ENCODE measurements around the gene BEAN1.

Gene BEAN1

DNA sequence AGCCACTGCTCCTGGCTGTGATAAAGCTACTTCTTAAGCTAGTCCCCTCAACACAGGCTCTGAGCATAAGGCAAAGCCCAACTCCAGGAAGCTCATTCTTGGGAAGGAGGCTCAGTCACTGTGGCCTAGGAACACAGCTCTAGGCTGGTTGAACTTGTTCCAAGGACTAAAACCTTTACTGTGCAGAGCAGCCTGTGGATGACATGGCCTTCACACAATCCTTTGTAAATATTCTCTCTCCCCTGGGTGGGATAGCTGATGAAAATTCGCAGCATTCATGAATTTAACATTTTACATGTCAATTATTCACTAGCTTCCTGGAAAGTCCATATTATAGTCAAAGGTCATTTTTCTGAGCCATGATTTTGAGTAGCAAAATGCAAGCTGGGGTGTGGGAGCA lies 28.9 kb downstream of the BEAN1 start (continued):
- TF ChIP-seq PRDM4 (tag by site-specific recombination; IDR thresholded peaks at IDR 0.05) (no peak), ZNF169 (tag by site-specific recombination; IDR thresholded peaks at IDR 0.05) (no peak), ZNF654 (tag by site-specific recombination; IDR thresholded peaks at IDR 0.05; ENCODE audit: low read depth) (no peak), ZNF341 (tag by site-specific recombination; IDR thresholded peaks at IDR 0.05; ENCODE audit: low read depth) (no peak), ZFP3 (tag by site-specific recombination; IDR thresholded peaks at IDR 0.05; ENCODE audit: low read depth) (no peak), ZNF791 (tag by site-specific recombination; IDR thresholded peaks at IDR 0.05) (no peak)

GRCh38 chr16:66457888-66458287 lies 30.8 kb downstream of the BEAN1 start:
- no peak overlapping the region for H3K27ac ChIP-seq (ENCODE audit: extremely low read depth, low read depth, low read length)
- H3K9me3 ChIP-seq (ENCODE audit: control insufficient read depth, insufficient read depth, low read depth, low read length), result no peaks in the 10 kb centered on the region
- no peaks in the 10 kb centered on the region for H3K4me1 ChIP-seq (ENCODE audit: control insufficient read depth, insufficient read depth, low read length)
- H3K4me3 ChIP-seq (ENCODE audit: low read depth, low read length), result no peak overlapping the region
- H3K36me3 ChIP-seq (ENCODE audit: control insufficient read depth in 2 of 2, insufficient read depth in 1 of 2, low read length in 2 of 2), result no peaks in the 10 kb centered on the region
- ChIA-PET POLR2A (no interaction called here), CTCF (interaction anchor here (0.7 to 1.2 kb wide), 3 partner anchors 51 to 283 kb away, joined by 3 to 6 read pairs (median 4); no protein-coding TSS in a partner anchor)
- TF ChIP-seq RBAK (tag by site-specific recombination; IDR thresholded peaks at IDR 0.05), result no peak
- TF ChIP-seq ZNF292 (tag by site-specific recombination; IDR thresholded peaks at IDR 0.05; ENCODE audit: borderline replicate concordance, low read depth), result no peak
- TF ChIP-seq ZNF140 (tag by site-specific recombination; IDR thresholded peaks at IDR 0.05), result no peak
- no peak for TF ChIP-seq ZNF404 (tag by site-specific recombination; IDR thresholded peaks at IDR 0.05)
- no peak for TF ChIP-seq ZNF248 (tag by site-specific recombination; IDR thresholded peaks at IDR 0.05)
- TF ChIP-seq, protein P1, sequence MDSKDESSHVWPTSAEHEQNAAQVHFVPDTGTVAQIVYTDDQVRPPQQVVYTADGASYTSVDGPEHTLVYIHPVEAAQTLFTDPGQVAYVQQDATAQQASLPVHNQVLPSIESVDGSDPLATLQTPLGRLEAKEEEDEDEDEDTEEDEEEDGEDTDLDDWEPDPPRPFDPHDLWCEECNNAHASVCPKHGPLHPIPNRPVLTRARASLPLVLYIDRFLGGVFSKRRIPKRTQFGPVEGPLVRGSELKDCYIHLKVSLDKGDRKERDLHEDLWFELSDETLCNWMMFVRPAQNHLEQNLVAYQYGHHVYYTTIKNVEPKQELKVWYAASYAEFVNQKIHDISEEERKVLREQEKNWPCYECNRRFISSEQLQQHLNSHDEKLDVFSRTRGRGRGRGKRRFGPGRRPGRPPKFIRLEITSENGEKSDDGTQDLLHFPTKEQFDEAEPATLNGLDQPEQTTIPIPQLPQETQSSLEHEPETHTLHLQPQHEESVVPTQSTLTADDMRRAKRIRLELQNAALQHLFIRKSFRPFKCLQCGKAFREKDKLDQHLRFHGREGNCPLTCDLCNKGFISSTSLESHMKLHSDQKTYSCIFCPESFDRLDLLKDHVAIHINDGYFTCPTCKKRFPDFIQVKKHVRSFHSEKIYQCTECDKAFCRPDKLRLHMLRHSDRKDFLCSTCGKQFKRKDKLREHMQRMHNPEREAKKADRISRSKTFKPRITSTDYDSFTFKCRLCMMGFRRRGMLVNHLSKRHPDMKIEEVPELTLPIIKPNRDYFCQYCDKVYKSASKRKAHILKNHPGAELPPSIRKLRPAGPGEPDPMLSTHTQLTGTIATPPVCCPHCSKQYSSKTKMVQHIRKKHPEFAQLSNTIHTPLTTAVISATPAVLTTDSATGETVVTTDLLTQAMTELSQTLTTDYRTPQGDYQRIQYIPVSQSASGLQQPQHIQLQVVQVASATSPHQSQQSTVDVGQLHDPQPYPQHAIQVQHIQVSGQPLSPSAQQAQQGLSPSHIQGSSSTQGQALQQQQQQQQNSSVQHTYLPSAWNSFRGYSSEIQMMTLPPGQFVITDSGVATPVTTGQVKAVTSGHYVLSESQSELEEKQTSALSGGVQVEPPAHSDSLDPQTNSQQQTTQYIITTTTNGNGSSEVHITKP (tag by site-specific recombination; IDR thresholded peaks at IDR 0.05), result no peak
- no peak for TF ChIP-seq ZNF514 (tag by site-specific recombination; IDR thresholded peaks at IDR 0.05)
- TF ChIP-seq, protein P2, sequence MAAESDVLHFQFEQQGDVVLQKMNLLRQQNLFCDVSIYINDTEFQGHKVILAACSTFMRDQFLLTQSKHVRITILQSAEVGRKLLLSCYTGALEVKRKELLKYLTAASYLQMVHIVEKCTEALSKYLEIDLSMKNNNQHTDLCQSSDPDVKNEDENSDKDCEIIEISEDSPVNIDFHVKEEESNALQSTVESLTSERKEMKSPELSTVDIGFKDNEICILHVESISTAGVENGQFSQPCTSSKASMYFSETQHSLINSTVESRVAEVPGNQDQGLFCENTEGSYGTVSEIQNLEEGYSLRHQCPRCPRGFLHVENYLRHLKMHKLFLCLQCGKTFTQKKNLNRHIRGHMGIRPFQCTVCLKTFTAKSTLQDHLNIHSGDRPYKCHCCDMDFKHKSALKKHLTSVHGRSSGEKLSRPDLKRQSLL (tag by site-specific recombination; IDR thresholded peaks at IDR 0.05), result no peak
- no peak for TF ChIP-seq ZNF654 (tag by site-specific recombination; IDR thresholded peaks at IDR 0.05; ENCODE audit: low read depth)
- TF ChIP-seq ZBTB17 (tag by site-specific recombination; IDR thresholded peaks at IDR 0.05), result no peak
- TF ChIP-seq ZNF280C (tag by site-specific recombination; IDR thresholded peaks at IDR 0.05), result no peak
- TF ChIP-seq ZNF560 (tag by site-specific recombination; IDR thresholded peaks at IDR 0.05; ENCODE audit: borderline replicate concordance), result no peak
- TF ChIP-seq ZNF354C (tag by site-specific recombination; IDR thresholded peaks at IDR 0.05; ENCODE audit: borderline replicate concordance, low read depth), result no peak
- TF ChIP-seq GFI1B (tag by site-specific recombination; IDR thresholded peaks at IDR 0.05), result no peak
- no peak for TF ChIP-seq ZBTB7A (tag by site-specific recombination; IDR thresholded peaks at IDR 0.05; ENCODE audit: low read depth)
- TF ChIP-seq ZNF626 (tag by site-specific recombination; IDR thresholded peaks at IDR 0.05), result no peak

All from HEK293 (cell line).